HG03060 (cell line): ENCODE results near the gene MMP24OS.

Source experiments
- ATAC-seq: cut with Tn5 transposase; IDR thresholded peaks from one replicate; pipeline ENCODE4 v1.9.1; 2021; ENCODE audit warnings: low read depth, moderate number of reproducible peaks; ENCODE audit not compliant: unreplicated experiment

MMP24OS gene

GRCh38 chr20:35293303-35294292, 15.7 kb upstream of the MMP24OS start:
- ATAC-seq, result no peak

- no peak for ATAC-seq
These were observed 14.8 kb upstream of the MMP24OS start for GRCh38 chr20:35292504-35293285.

- no peak for ATAC-seq
These were observed 14.0 kb upstream of the MMP24OS start, which contains the start of gene FAM83C for GRCh38 chr20:35291654-35292503. TSS of gene FAM83C (minus strand) at chr20:35292425. CDS start at chr20:35292304, 121 bp downstream.

GRCh38 chr20:35290887-35291417, 13.0 kb upstream of the MMP24OS start:
- ATAC-seq, result no peak

GRCh38 chr20:35290186-35290886, 12.4 kb upstream of the MMP24OS start:
- ATAC-seq, result no peak

GRCh38 chr20:35288325-35289060, 10.6 kb upstream of the MMP24OS start:
- no peak for ATAC-seq

- ATAC-seq, result no peak
These were observed 9.8 kb upstream of the MMP24OS start for GRCh38 chr20:35287509-35288324.

GRCh38 chr20:35286899-35287508, 9.1 kb upstream of the MMP24OS start:
- ATAC-seq, result no peak

GRCh38 chr20:35286077-35286898, 8.4 kb upstream of the MMP24OS start:
- no peak for ATAC-seq

GRCh38 chr20:35285806-35286076, 7.8 kb upstream of the MMP24OS start:
- ATAC-seq, result no peak

GRCh38 chr20:35284992-35285805, 7.3 kb upstream of the MMP24OS start:
- ATAC-seq, result no peak

GRCh38 chr20:35284267-35284991, 6.5 kb upstream of the MMP24OS start, which contains the start of gene EIF6:
TSS of gene EIF6 (minus strand) at chr20:35284772. CDS start at chr20:35284487, 285 bp downstream.
- no peak for ATAC-seq

- no peak for ATAC-seq
These were observed 5.7 kb upstream of the MMP24OS start for GRCh38 chr20:35283441-35284266.

GRCh38 chr20:35281506-35282101, 3.7 kb upstream of the MMP24OS start:
- no peak for ATAC-seq
